HCT116 (cell line): ENCODE data around the gene MITD1. TPM values are rescaled to one million over a fixed set of nuclear protein-coding genes. Genes with fewer than 3 reads are reported as not detected.

ENCODE experiments used
- ATAC-seq: fragments of 200-7000 bp; cut with Tn5 transposase; 2 replicates; pipeline ENCODE4 v1.9.1; 2020; ENCODE audit warnings: mild to moderate bottlenecking, moderate library complexity
- BruUV-seq: library from RNA; stranded (reverse); fragments of 400-500 nt; replicated peaks from 2 replicates; lab custom pipeline; 2021; lab: Mats Ljungman, UMichigan
- CTCF ChIA-PET: fragments of 300-600 bp; sonication (Branson Sonifier 250); formaldehyde crosslinking; loops from one replicate; lab custom pipeline; 2021; ENCODE audit warnings: antibody characterized with exemption; lab: Charles Lee
- POLR2A ChIA-PET: fragments of 300-600, 350-600 bp; sonication (Branson Sonifier 250); formaldehyde crosslinking; loops from one replicate; lab custom pipeline; 2021; ENCODE audit warnings: antibody characterized with exemption; lab: Charles Lee
- RAD21 ChIA-PET, 2 experiments: fragments of 300-600 bp; sonication (Branson Sonifier 250); formaldehyde crosslinking; loops; one replicate each; lab custom pipeline; 2023; ENCODE audit warnings: low total read pairs in 2 of 2; ENCODE audit not compliant: uncharacterized antibody in 2 of 2, unreplicated experiment in 2 of 2, low non-redundant PET in 1 of 2; lab: Charles Lee
- DNase-seq: peaks from one replicate; pipeline ENCODE4 v3.0.0-alpha.2; 2010; ENCODE audit warnings: low read depth, low spot score
- H2AFZ ChIP-seq: fragments of 200-600 bp; shearing (Covaris generic), sonication (generic); 2 replicates; pipeline ENCODE4 v1.6.1; 2017; ENCODE audit warnings: low read depth, mixed run types, mixed read lengths, antibody characterized with exemption, low read length; ENCODE audit not compliant: poor library complexity, severe bottlenecking
- H3K27ac ChIP-seq: 2 replicates; pipeline ENCODE4 v1.5.1; 2012; ENCODE audit warnings: low read depth, low read length
- H3K27me3 ChIP-seq: fragments of 200-600 bp; sonication (generic); 2 replicates; pipeline ENCODE4 v1.6.1; 2016; ENCODE audit warnings: mixed run types, low read length, mixed read lengths; ENCODE audit not compliant: insufficient read depth
- H3K36me3 ChIP-seq, 2 experiments: fragments of 200-500 bp in 1 of 2; fragments of 200-600 bp in 1 of 2; sonication (Bioruptor generic) in 1 of 2; sonication (generic) in 1 of 2; 2 replicates each; pipeline versions ENCODE4 v1.5.1 to v1.6.1; 2014 to 2016; ENCODE audit warnings: low read length in 2 of 2, inconsistent platforms in 1 of 2, mixed read lengths in 1 of 2, mixed run types in 1 of 2; ENCODE audit not compliant: insufficient read depth in 2 of 2, control insufficient read depth in 1 of 2
- H3K4me1 ChIP-seq, 2 experiments: fragments of 200-600 bp in 1 of 2; sonication (generic) in 1 of 2; 2 replicates each; pipeline versions ENCODE4 v1.5.1 to v1.6.1; 2012 to 2017; ENCODE audit warnings: low read length in 2 of 2, inconsistent platforms in 1 of 2, mild to moderate bottlenecking in 1 of 2, mixed read lengths in 1 of 2, mixed run types in 1 of 2, moderate library complexity in 1 of 2; ENCODE audit not compliant: insufficient read depth in 2 of 2, control insufficient read depth in 1 of 2
- H3K4me2 ChIP-seq: fragments of 200-600 bp; sonication (generic); 2 replicates; pipeline ENCODE4 v1.6.1; 2017; ENCODE audit warnings: mixed run types, low read length, mixed read lengths
- H3K4me3 ChIP-seq, 2 experiments: fragments of 200-600 bp in 1 of 2; sonication (generic) in 1 of 2; replicated peaks in 1 of 2; 2 replicates each; pipeline ENCODE4 v1.5.1; 2011 to 2016; ENCODE audit warnings: low read length in 2 of 2, control low read depth in 1 of 2, low read depth in 1 of 2, mild to moderate bottlenecking in 1 of 2, mixed read lengths in 1 of 2, mixed run types in 1 of 2
- H3K79me2 ChIP-seq: fragments of 200-600 bp; sonication (generic); 2 replicates; pipeline ENCODE4 v1.6.1; 2017; ENCODE audit warnings: mild to moderate bottlenecking, mixed run types, low read length, moderate library complexity, mixed read lengths; ENCODE audit not compliant: insufficient read depth
- H3K9ac ChIP-seq: fragments of 200-600 bp; sonication (generic); 2 replicates; pipeline ENCODE4 v1.6.1; 2016; ENCODE audit warnings: low read length, mixed read lengths
- H3K9me2 ChIP-seq: fragments of 200-600 bp; sonication (generic), shearing (Covaris generic); 2 replicates; pipeline ENCODE4 v1.6.1; 2017; ENCODE audit warnings: mixed run types, mild to moderate bottlenecking, moderate library complexity; ENCODE audit not compliant: insufficient read depth
- H3K9me3 ChIP-seq, 2 experiments: fragments of 200-500 bp in 1 of 2; fragments of 200-600 bp in 1 of 2; sonication (Bioruptor generic) in 1 of 2; sonication (generic) in 1 of 2; 2 replicates each; pipeline ENCODE4 v1.6.1; 2014 to 2017; ENCODE audit warnings: low read length in 2 of 2, mixed read lengths in 2 of 2, inconsistent platforms in 1 of 2, low read depth in 1 of 2, mild to moderate bottlenecking in 1 of 2, mixed run types in 1 of 2, moderate library complexity in 1 of 2; ENCODE audit not compliant: control insufficient read depth in 1 of 2, insufficient read depth in 1 of 2
- H4K20me1 ChIP-seq: fragments of 200-600 bp; sonication (generic), shearing (Covaris generic); 2 replicates; pipeline ENCODE4 v1.6.1; 2017; ENCODE audit warnings: mixed run types, mild to moderate bottlenecking, moderate library complexity; ENCODE audit not compliant: insufficient read depth
- CBX3 ChIP-seq: IDR thresholded peaks from 2 replicates; pipeline ENCODE4 v1.6.1; 2012; ENCODE audit warnings: low read depth
- EZH2 ChIP-seq: fragments of 200-600 bp; sonication (generic); IDR thresholded peaks from 2 replicates; pipeline ENCODE4 v1.6.1; 2017; ENCODE audit warnings: antibody characterized with exemption, mixed run types
- EZH2phosphoT487 ChIP-seq: fragments of 200-600 bp; IDR thresholded peaks from 2 replicates; pipeline ENCODE4 v1.6.1; 2018; ENCODE audit warnings: antibody characterized with exemption, borderline replicate concordance
- JUND ChIP-seq: IDR thresholded peaks from 2 replicates; pipeline ENCODE4 v1.6.1; 2012
- POLR2AphosphoS5 ChIP-seq: IDR thresholded peaks from 2 replicates; pipeline ENCODE4 v1.6.1; 2011; ENCODE audit warnings: mild to moderate bottlenecking, low read depth, low read length, moderate library complexity
- RAD21 ChIP-seq: IDR thresholded peaks from 2 replicates; pipeline ENCODE4 v1.6.1; 2012; ENCODE audit warnings: low read depth, mild to moderate bottlenecking
- YY1 ChIP-seq: IDR thresholded peaks from 2 replicates; pipeline ENCODE4 v1.6.1; 2011; ENCODE audit warnings: low read length, low read depth, moderate library complexity, mild to moderate bottlenecking; ENCODE audit not compliant: insufficient replicate concordance; ENCODE audit errors: extremely low read depth
- ZFX ChIP-seq: fragments of 450-650 bp; IDR thresholded peaks from 2 replicates; pipeline ENCODE4 v1.6.1; 2017
- ZNF274 ChIP-seq: fragments of 200-500 bp; sonication (Bioruptor generic); IDR thresholded peaks from 2 replicates; pipeline ENCODE4 v1.6.1; 2014; ENCODE audit warnings: mild to moderate bottlenecking, low read depth, low read length, inconsistent platforms
- intact Hi-C: fragments of 100-400 bp; cut with micrococcal nuclease; formaldehyde crosslinking; loops from 2 replicates; pipeline ENCODE4 v1.10.0; 2022
- total RNA-seq: library from RNA; stranded (reverse); gene quantifications from one replicate; pipeline ENCODE4 v1.2.1, GENCODE V29; 2021; ENCODE audit not compliant: unreplicated experiment
- TF ChIP-seq, protein P1 (sequence below): IDR thresholded peaks from 2 replicates; pipeline ENCODE4 v1.6.1; 2012; ENCODE audit warnings: low read depth
- TF ChIP-seq, protein P2 (sequence below): IDR thresholded peaks from 2 replicates; pipeline ENCODE4 v1.6.1; 2012
- TF ChIP-seq, protein P3 (sequence below): IDR thresholded peaks from 2 replicates; pipeline ENCODE4 v1.6.1; 2011; ENCODE audit warnings: mild to moderate bottlenecking, low read length, moderate library complexity; ENCODE audit not compliant: insufficient replicate concordance; ENCODE audit errors: extremely low read depth
- TF ChIP-seq, protein P4 (sequence below): IDR thresholded peaks from 2 replicates; pipeline ENCODE4 v1.6.1; 2012

MITD1 gene
- total RNA-seq, 1 experiment from 2014 or later: 20.7 TPM

DNA sequence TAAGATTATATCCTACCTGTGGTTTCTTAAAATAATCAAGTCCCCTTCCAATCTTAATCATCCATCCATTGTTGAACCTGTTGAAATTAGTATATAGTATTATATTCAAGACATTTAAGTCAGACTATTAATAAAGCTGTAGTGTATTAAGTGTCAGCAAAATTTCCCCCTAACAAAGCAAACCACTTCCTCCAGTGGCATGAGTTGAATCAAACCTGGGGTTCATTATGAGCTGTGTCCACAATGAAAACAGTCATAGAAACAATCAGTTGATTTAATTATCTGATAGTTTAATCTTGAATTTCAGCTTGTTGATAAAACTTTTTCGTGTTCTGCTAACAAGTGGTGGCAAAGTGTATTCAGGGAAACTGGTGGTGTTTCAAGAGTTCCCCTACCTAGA lies 11.3 kb downstream of the MITD1 start:
- ChIA-PET RAD21 (no interaction called here), CTCF (no interaction called here), POLR2A (interaction anchor here (0.7 kb wide), 1 partner anchor 8 kb away, joined by 5 read pairs; no protein-coding TSS in a partner anchor)
- Histone ChIP-seq H3K9me3 (no peaks in the 10 kb centered on the region), H3K4me3 (no peak overlapping the region), H3K4me2 (no peak overlapping the region), H3K27ac (no peak overlapping the region), H4K20me1 (no peaks in the 10 kb centered on the region; the same call in 1 of the 2 replicates), H3K27me3 (no peaks in the 10 kb centered on the region), H3K36me3 (peaks cover 16 to 18% of the 10 kb centered on the region in 2 experiments; a peak in 3 of 4 replicates), H2AFZ (no peak overlapping the region), H3K9me2 (no peaks in the 10 kb centered on the region), H3K9ac (no peak overlapping the region), H3K4me1 (no peaks in the 10 kb centered on the region), H3K79me2 (peaks cover 4% of the 10 kb centered on the region; the same call in 1 of the 2 replicates)
- intact Hi-C loops: no loop called here
- no peak for ATAC-seq
- BruUV-seq: no TSS peak
- DNase-seq: no peak
- no peak for TF ChIP-seq EZH2phosphoT487

DNA sequence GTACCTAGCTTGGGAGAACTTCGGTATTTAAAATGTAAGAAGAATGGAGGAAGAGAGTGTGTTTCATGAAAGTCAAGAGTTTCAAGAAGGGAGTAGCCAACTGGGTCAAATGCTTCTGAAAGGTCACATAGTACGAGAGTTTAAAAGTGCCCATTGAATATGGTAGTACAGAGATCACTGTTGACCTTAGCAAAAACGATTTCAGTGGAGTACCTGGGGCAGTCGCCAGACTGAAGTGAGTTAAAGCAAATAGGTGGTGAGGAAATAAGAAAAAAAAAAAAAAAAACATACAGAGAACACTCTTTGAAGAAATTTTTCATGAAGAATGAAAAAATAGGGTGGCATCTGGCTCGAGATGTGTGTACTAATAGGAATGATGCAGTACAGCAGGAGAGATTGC lies 14.6 kb downstream of the MITD1 start:
- H3K9ac ChIP-seq: no peak overlapping the region
- no TSS peak for BruUV-seq
- H3K4me2 ChIP-seq: no peak overlapping the region
- H3K9me2 ChIP-seq: no peaks in the 10 kb centered on the region
- no peaks in the 10 kb centered on the region for H3K9me3 ChIP-seq
- H3K79me2 ChIP-seq: no peaks in the 10 kb centered on the region
- H3K27ac ChIP-seq: no peak overlapping the region
- no peaks in the 10 kb centered on the region for H3K27me3 ChIP-seq
- ATAC-seq: no peak
- H2AFZ ChIP-seq: no peak overlapping the region
- peaks cover 8 to 14% of the 10 kb centered on the region in 2 experiments; a peak in 3 of 4 replicates for H3K36me3 ChIP-seq
- no peak for DNase-seq
- no peaks in the 10 kb centered on the region; the same call in 1 of the 2 replicates for H4K20me1 ChIP-seq
- ChIA-PET POLR2A (no interaction called here), CTCF (no interaction called here), RAD21 (no interaction called here)
- no peaks in the 10 kb centered on the region for H3K4me1 ChIP-seq
- no peak overlapping the region for H3K4me3 ChIP-seq
- intact Hi-C loops: no loop called here
- TF ChIP-seq EZH2 (no peak), RAD21 (no peak), POLR2AphosphoS5 (no peak), ZNF274 (no peak), CBX3 (no peak), JUND (no peak), YY1 (no peak), ZFX (no peak)
- TF ChIP-seq, protein P1, sequence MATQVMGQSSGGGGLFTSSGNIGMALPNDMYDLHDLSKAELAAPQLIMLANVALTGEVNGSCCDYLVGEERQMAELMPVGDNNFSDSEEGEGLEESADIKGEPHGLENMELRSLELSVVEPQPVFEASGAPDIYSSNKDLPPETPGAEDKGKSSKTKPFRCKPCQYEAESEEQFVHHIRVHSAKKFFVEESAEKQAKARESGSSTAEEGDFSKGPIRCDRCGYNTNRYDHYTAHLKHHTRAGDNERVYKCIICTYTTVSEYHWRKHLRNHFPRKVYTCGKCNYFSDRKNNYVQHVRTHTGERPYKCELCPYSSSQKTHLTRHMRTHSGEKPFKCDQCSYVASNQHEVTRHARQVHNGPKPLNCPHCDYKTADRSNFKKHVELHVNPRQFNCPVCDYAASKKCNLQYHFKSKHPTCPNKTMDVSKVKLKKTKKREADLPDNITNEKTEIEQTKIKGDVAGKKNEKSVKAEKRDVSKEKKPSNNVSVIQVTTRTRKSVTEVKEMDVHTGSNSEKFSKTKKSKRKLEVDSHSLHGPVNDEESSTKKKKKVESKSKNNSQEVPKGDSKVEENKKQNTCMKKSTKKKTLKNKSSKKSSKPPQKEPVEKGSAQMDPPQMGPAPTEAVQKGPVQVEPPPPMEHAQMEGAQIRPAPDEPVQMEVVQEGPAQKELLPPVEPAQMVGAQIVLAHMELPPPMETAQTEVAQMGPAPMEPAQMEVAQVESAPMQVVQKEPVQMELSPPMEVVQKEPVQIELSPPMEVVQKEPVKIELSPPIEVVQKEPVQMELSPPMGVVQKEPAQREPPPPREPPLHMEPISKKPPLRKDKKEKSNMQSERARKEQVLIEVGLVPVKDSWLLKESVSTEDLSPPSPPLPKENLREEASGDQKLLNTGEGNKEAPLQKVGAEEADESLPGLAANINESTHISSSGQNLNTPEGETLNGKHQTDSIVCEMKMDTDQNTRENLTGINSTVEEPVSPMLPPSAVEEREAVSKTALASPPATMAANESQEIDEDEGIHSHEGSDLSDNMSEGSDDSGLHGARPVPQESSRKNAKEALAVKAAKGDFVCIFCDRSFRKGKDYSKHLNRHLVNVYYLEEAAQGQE: no peak
- TF ChIP-seq, protein P2, sequence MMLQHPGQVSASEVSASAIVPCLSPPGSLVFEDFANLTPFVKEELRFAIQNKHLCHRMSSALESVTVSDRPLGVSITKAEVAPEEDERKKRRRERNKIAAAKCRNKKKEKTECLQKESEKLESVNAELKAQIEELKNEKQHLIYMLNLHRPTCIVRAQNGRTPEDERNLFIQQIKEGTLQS: no peak
- TF ChIP-seq, protein P3, sequence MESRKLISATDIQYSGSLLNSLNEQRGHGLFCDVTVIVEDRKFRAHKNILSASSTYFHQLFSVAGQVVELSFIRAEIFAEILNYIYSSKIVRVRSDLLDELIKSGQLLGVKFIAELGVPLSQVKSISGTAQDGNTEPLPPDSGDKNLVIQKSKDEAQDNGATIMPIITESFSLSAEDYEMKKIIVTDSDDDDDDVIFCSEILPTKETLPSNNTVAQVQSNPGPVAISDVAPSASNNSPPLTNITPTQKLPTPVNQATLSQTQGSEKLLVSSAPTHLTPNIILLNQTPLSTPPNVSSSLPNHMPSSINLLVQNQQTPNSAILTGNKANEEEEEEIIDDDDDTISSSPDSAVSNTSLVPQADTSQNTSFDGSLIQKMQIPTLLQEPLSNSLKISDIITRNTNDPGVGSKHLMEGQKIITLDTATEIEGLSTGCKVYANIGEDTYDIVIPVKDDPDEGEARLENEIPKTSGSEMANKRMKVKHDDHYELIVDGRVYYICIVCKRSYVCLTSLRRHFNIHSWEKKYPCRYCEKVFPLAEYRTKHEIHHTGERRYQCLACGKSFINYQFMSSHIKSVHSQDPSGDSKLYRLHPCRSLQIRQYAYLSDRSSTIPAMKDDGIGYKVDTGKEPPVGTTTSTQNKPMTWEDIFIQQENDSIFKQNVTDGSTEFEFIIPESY: no peak
- TF ChIP-seq, protein P4, sequence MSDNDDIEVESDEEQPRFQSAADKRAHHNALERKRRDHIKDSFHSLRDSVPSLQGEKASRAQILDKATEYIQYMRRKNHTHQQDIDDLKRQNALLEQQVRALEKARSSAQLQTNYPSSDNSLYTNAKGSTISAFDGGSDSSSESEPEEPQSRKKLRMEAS: no peak
